Activated T-cell treated with anti-CD3 and anti-CD28 coated beads, Interleukin-2, amount 50 U/mL, for 1 hour (primary cell): ENCODE data around the gene UNC93A.
"Not testable (repeated sequence)": the region's sequence is repeated elsewhere in the genome, so short reads cannot be mapped to it uniquely, and the experiment has no call there.

ENCODE experiments used
- DNase-seq: peaks from one replicate; pipeline ENCODE4 v3.0.0-alpha.2; 2020

UNC93A gene

GRCh38 chr6:167317172-167317571, 26.1 kb downstream of the UNC93A start:
- DNase-seq, result no peak

DNA sequence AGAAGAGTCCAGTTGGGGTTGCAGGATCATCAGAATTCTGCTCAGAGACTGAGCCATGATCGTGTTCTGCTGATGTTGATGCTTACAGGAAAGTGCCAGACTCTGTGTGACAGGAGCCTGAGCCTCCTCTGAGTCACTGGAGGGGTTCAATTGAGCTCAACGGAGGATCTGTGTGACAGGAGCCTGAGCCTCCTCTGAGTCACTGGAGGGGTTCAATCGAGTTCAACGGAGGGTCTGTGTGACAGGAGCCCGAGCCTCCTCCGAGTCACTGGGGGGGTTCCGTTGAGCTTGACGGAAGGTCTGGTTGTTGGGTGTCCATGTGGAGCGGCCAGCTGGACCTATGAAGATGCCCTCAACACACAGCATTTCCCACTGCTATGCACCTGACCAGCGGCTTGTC, 27.2 kb downstream of the UNC93A start:
- not testable (repeated sequence) for DNase-seq

GRCh38 chr6:167318856-167319255, 27.7 kb downstream of the UNC93A start:
- DNase-seq, result not testable (repeated sequence)

GRCh38 chr6:167319856-167320753, 29.0 kb downstream of the UNC93A start:
- not testable (repeated sequence) for DNase-seq

DNA sequence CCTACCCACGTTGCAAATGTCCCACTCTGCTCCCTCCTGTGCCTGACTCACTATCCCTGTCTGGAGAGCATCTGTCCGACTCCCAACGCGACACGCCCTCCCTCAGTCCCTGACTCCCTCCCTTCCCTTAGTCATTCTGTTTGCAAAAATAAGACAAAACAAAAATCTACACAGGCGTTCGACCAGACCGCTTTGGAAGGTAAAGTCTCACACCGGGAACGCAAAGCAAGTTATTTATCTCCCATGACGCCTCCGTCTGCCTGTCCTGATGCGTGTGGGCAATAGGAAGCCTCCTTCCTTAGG, 29.6 kb downstream of the UNC93A start:
- DNase-seq, result not testable (repeated sequence)

- not testable (repeated sequence) for DNase-seq
Measured at GRCh38 chr6:167321185-167321584, 30.1 kb downstream of the UNC93A start.

- DNase-seq, result no peak
Measured at GRCh38 chr6:167323111-167323510, 32.0 kb downstream of the UNC93A start.

DNA sequence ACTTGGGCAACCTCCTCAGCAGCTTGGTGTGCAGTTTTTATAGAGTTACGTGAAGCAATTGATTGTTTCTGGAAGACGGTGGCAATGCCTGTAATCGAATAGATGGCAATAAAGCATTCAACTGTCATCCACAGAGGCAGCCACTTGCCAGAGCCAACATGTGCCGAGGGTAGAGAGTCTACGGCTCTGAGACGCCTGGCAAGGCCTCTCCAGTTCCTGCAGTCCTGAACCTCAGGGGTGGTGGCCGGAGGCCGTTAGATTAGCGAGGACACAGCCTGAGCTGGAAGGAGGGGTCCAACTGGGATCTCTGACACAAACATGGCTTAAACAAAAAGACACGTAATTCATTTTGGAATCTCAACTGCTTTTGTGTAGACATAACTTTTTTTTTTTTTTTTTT, 33.0 kb downstream of the UNC93A start:
- no peak for DNase-seq

- no peak for DNase-seq
Measured at GRCh38 chr6:167325766-167326165, 34.7 kb downstream of the UNC93A start.

DNA sequence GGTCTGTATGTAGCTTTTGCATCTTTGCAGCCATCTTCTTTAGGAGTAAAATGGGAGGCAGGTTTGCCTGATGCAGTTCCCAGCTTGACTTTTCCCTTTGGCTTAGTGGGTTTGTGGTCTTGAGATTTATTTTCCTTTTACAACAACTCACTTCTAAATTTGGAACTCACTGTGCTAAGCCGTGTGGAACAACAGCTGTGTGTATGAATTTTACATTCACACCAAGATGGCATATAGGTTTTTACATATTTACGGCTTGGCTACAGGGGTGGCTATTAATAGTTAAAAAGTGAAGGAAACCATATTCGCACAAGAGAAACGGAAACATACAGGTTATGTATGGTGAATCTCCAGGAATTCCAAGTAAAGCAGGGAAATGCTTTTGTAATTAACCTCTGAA, 36.3 kb downstream of the UNC93A start:
- DNase-seq, result no peak

- no peak for DNase-seq
Measured at GRCh38 chr6:167328086-167328485, 37.0 kb downstream of the UNC93A start.

- no peak for DNase-seq
Measured at GRCh38 chr6:167329014-167329413, 37.9 kb downstream of the UNC93A start.

- no peak for DNase-seq
Measured at GRCh38 chr6:167330750-167331149, 39.6 kb downstream of the UNC93A start.

- DNase-seq, result no peak
Measured at GRCh38 chr6:167331565-167331964, 40.5 kb downstream of the UNC93A start.

DNA sequence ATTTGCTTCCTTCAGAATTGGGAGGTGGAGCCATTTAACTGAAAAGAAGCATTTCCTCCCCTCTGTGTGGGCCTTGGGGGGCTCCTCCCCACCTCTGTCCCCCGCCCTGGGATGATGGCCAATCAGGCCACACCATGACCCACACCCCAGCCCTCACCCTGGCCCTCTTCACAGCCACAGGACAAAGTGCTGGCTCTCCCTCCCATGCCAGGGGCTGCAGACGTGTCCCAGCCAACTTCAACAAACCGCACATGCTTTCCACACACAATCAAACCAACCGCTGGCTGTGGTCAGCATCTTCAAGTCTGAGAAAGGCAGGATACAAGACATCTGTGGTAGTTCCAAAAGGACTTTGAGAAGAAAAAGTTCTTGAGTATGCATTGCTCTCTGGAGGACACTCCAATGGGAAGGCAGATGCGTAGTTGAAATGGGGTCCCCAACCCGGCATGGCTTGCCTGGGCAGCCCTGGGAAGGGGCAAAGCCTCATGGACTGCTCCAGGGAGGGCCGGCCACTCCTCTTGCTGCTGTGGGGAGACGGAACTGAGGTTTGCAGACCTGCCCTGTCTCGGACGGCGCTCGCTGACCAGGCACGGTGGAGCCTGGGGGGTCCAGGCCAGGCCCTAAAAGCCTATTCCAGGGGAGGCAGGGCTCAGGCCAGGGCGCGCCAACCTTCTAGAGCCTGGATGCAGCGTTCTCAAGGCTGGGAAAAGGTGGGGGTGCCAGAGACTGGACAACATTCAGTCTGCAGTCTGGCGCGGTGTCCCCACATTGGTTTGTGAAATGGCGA, 45.9 kb downstream of the UNC93A start:
- DNase-seq, result no peak

DNA sequence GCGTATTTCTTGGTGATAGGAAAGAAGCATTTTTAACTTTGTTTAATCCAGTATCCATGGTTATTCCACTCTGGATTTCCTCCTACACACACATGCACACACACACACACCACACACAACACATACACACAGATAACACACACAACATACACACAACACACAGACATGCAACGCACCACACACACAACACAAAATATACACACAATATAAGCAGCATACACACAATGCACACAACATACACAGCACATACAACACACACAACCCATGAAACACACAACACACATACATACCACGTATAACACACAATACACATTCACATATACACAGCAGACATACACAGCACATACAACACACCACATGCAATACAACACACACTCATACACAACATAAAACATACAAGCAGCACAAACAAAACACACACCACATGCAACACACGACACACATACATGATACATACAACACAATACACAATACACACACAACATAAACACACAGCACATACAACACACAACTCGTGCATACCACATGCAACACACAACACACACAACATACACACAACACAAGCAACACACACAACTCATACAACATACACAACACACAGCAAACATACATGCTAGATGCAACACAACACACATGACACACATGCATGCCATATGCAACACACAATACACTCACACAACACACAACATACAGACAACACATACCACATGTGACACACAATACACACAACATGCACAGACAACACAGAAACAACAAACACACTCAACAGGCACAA, 46.7 kb downstream of the UNC93A start:
- no peak for DNase-seq

DNA sequence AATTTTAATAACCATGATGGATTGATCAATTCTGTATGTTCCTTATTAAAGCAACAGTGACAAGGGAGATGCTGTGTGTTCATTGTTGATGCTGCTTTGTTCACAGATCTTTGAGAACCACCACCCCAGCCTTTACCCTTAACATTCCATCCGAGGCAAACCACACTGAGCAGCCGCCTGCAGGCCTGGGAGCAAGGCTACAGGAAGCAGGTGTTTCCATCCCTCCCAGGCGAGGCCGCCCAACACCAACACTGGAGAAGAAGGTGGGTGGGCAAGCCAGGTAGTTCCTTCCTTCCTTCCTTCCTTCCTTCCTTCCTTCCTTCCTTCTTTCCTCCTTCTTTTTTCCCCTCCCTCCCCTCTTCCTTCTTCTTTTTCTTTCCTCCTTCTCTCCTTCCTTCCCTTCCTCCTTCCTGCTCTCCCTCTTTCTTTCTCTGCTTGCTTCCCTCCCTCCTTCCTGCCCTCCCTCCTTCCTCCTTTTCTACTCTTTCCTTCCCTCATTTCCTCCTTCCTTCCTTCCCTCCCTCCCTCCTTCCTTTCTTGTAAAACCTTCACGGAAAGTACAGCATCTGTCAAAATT, 47.5 kb downstream of the UNC93A start:
- no peak for DNase-seq

- no peak for DNase-seq
Measured at GRCh38 chr6:167341038-167341583, 50.0 kb downstream of the UNC93A start.

DNA sequence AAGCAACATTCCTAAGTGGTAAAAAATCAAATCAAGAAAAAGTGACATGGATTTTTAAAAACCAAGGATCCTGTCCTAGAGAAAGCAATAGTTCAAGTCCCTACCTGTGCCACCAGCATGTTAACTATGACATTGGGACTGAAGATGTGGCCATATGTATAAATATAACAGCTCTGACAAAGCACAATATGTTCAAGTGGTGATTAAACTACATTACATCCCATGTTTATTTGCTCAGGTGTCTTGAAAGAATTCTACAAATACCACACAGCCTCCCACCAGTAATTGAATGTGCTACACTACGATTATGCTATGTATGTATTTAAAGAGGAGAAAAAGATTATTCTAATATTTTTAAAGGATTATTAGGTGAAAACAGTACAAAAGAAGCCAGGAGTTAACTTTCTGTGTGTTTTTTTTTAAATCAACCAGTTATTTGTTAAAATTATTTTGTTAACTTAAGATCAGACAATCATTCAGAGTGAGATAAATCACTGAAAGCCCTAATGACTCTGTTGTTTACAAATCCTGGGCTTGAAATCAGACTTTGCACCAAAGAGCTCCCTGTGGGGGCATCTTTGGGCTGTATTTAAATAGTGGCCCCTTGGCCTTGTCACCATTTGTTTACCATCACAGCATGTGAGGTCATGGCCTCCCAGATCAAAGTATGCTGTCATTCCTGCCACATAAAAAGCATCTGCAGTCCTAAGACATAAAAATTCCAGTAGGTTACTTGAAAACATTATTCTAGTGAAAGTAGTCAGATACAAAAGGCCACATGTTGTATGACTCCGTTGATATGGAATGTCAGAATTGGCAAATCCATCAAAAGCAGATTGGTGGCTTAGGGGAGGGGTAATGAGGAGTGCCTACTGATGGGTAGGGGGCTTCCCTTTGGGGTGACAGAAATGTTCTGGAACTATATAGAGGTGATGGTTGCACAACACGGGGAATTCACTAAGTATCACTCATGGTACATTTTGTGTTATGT, 50.8 kb downstream of the UNC93A start:
- DNase-seq, result no peak

- no peak for DNase-seq
Measured at GRCh38 chr6:167342879-167343610, 51.9 kb downstream of the UNC93A start.

DNA sequence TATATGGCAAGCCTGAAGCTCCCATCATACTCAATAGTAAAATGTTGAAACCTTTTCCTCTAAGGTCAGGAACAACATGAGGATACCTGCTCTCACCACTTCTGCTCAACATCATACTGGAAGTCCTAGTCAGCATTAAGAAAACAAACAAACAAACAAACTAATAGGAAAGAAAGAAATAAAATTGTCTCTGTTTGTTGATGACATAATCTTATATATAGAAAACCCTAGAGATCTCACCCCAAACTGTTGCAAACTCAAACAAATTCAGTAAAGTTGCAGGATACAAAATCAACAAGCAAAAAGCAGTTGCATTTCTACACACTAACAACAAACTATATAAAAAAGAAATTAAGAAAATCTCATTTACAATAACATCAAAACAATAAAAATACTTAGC, 54.2 kb downstream of the UNC93A start:
- DNase-seq, result no peak
